ENCODE results near the gene MEF2A.

MEF2A gene

GRCh38 chr15:99562238-99562637 lies 3.5 kb upstream of the MEF2A start:
- no peak for DNase-seq (ENCODE audit: low read depth in 2 of 2, low spot score in 1 of 2)

DNA sequence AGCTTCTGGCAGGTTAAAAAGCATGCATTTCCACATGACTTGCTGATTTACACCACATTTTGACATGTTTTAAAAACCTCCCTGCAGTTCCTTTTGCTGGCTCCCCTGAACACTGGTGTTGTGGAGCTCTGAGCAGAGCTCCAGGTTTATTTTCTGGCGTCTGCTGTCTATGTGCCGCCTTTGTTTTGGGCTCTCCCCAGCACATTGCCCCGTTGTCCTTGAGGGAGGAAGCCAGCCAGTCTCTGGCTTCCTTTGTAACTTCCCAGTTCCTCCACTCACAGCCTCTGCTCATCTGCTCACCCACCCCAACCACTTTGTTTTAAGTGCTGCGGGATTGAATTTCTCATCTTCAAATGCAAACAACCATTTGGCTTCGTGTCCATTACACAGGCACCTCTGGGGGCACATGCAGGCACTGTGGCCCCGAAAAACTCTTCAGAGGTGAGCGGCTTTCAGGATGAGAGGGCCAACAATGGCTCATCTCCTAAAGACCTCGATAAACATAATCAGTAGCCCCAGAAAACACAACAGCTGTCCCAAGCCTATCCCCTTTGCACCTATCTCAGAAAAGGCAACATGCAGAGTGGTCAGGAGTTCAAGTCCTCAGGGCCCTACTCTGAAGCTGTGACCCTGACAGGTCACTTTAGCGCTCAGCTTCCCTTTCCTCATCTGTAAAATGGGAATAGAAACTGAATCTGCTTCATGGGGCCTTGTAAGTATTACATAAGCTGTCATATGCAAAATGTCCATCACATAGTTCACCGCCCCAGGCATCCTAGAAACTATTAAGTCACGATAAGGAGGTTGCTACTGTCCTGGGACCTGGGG lies 1.3 kb upstream of the MEF2A start:
- no peak for DNase-seq (ENCODE audit: low read depth in 2 of 2, low spot score in 1 of 2)

DNA sequence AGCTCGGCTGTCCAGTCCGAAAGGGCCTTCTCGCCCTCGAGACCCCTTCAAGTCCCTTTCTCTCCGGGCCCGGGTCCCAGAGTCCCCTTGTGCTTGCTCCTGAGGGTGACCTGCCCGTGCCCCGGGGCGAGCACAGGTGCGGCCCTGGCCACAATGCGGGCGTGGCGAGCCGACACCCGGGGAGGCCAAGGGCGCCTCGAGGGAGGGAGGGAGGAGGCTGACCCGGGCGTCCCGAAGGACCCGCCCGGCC lies 810 bp upstream of the MEF2A start:
- peak in 1 of 2 donors; percentile 6 for DNase-seq (ENCODE audit: low read depth in 2 of 2, low spot score in 1 of 2)

GRCh38 chr15:99566157-99566897 lies 543 bp downstream of the MEF2A start:
- no peak for DNase-seq (ENCODE audit: low read depth in 2 of 2, low spot score in 1 of 2)

- no peak for DNase-seq (ENCODE audit: low read depth in 2 of 2, low spot score in 1 of 2)
Observed at GRCh38 chr15:99568625-99569352, 3.0 kb downstream of the MEF2A start.

DNA sequence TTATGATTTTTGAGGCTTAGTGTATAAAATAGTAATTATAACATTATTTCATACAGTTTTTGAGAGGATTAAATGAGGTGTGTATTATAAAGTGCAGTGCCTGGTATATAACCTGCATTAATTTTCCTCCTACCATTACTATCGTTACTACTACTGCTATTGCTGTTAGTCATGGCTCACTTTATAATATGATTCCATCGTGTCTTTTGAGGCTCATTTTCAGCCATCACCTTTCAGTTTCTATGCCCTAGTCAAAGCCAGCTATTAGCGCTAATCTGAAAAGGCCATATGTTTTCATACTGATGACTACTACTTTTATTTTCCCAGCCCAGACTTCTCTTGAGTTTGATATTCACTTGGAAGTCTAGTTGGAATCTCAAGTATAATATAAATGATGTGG lies 5.5 kb downstream of the MEF2A start:
- DNase-seq (ENCODE audit: low read depth in 2 of 2, low spot score in 1 of 2), result no peak

DNA sequence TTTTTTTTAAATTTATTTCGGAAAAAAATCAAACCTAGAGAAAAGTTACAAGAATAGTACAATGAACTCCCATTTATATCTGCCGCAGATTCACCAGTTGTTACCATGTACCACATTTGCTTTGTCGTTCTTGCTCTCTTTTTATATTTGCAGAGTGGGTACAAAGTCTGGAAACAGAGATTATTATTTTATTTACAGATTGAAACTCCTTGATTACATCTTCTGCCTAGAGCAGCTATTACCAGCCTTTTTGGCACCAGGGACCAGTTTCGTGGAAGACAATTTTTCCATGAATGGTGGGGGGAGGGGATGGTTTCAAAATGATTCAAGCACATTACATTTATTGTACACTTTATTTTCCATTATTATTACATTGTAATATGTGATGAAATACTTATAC lies 8.3 kb downstream of the MEF2A start:
- no peak for DNase-seq (ENCODE audit: low read depth in 2 of 2, low spot score in 1 of 2)

- DNase-seq (ENCODE audit: low read depth in 2 of 2, low spot score in 1 of 2), result no peak
Observed at GRCh38 chr15:99574502-99574901, 8.7 kb downstream of the MEF2A start.

DNA sequence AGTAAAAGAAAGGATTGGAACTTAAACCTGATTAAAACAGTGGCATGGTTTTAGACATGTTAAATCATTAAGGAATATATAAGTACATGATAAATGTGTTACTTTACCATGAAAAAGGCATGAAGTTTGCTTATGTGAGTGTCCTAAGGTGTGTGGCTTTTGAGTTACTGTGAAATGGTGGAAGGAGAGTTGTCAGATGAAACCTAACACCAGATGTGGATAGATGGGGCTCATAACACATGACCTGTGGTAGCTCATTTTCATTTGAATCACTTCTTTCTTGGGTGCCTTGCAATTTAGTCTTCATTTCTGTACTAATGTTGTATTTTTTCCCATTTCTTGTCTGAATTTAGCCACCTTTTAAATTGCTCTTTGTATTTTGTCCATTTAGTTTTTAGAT lies 13.0 kb downstream of the MEF2A start:
- DNase-seq (ENCODE audit: low read depth in 2 of 2, low spot score in 1 of 2), result no peak

DNA sequence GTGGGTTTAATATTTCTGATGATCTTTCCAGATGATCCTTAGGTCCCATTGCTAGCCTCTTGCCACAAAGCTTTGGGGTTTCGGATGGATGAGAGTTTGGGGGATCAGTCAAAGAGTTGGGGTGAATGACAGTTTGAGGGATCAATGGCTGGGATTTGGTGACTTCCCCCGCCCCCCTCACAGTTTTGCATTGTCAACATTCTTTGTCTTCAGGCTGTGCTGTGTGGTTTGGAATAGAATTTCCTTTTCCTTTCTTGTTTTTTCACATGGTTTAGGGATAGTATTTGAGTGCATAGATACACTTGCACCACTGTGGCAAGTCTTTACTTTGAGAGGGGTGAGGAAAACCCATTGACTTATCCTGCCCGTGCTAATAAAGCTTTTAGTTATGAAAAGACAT lies 14.3 kb downstream of the MEF2A start:
- no peak for DNase-seq (ENCODE audit: low read depth in 2 of 2, low spot score in 1 of 2)

GRCh38 chr15:99582508-99582960 lies 16.8 kb downstream of the MEF2A start:
- DNase-seq (ENCODE audit: low read depth in 2 of 2, low spot score in 1 of 2), result no peak

DNA sequence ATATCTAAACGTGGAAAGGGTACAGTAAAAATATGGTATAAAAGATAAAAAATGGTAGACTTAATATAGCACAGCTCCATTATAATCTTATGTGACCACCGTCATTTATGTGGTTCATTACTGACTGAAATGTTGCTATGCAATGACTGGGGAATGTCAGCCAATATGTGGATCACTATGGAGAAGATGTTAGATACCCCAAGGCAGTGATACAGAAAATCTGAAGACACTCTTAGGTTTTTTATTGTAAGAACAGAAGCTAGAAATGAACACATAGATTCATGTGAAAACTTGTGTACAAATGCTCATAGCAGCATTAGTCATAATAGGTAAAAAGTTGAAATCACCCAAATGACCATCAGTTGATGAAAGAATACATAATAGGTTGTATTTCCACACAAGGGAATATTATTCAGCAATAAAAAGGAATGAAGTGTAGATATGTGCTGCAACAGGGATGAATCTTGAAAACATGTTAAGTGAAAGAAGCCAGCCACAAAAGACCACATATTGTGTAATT lies 18.4 kb downstream of the MEF2A start:
- no peak for DNase-seq (ENCODE audit: low read depth in 2 of 2, low spot score in 1 of 2)

DNA sequence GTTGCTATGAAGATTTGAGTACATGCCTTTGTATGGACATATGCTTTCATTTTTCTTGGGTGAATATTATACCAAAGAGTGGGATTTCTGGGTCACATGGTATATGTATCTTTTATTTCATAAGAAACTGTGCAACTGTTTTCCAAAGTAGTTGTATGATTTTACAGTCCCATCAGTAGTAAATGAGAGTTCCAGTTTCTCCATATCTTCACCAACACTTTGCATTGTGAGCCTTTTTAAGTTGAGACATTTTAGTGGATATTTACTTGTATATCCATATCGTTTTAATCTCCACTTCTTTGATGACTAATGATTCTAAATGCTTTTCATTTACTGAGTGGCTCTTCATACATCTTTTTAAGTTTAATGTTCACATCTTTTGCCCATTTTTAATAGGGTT lies 20.3 kb downstream of the MEF2A start:
- no peak for DNase-seq (ENCODE audit: low read depth in 2 of 2, low spot score in 1 of 2)

GRCh38 chr15:99589801-99590200 lies 24.0 kb downstream of the MEF2A start:
- no peak for DNase-seq (ENCODE audit: low read depth in 2 of 2, low spot score in 1 of 2)

- no peak for DNase-seq (ENCODE audit: low read depth in 2 of 2, low spot score in 1 of 2)
Observed at GRCh38 chr15:99590913-99591646, 25.3 kb downstream of the MEF2A start.

GRCh38 chr15:99592145-99592791 lies 26.5 kb downstream of the MEF2A start:
- no peak for DNase-seq (ENCODE audit: low read depth in 2 of 2, low spot score in 1 of 2)

- DNase-seq (ENCODE audit: low read depth in 2 of 2, low spot score in 1 of 2), result no peak
Observed at GRCh38 chr15:99593070-99593469, 27.3 kb downstream of the MEF2A start.

DNA sequence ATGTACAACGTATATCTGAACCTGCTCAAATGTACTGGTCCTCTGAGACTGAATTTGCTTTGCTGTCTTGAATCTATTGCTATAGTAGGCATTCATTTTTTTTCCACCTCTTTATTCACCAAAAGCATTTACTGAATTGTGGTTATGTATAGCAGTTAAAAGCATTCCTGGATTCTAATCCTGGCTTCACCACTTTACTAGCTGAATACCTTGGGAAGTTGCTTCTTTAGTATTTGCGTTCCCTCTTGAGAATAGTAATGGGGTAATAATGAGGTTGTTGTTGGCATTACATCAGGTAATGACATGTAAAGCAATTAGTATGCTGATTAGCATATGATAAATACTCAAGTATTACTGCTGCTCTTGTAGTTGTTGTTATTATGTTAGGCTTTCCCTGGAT lies 29.1 kb downstream of the MEF2A start:
- no peak for DNase-seq (ENCODE audit: low read depth in 2 of 2, low spot score in 1 of 2)

GRCh38 chr15:99598296-99598695 lies 32.5 kb downstream of the MEF2A start:
- DNase-seq (ENCODE audit: low read depth in 2 of 2, low spot score in 1 of 2), result no peak

GRCh38 chr15:99603828-99604227 lies 38.0 kb downstream of the MEF2A start:
- DNase-seq (ENCODE audit: low read depth in 2 of 2, low spot score in 1 of 2), result no peak

DNA sequence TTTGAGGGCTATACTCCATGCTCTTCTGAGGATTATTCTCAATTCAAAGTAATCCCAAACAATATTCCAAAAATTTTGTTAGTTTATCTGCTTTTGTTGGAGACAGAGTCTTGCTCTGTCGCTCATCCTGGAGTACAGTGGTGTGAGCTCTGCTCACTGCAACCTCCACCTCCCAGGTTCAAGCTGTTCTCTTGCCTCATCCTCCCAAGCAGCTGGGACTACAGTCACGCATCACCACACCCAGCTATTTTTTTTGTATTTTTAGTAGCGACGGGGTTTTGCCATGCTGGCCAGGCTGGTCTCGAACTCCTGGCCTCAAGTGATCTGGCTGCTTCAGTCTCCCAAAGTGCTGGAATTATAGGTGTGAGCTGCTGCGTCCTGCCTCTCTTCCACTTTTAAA lies 39.1 kb downstream of the MEF2A start:
- DNase-seq (ENCODE audit: low read depth in 2 of 2, low spot score in 1 of 2), result no peak

All from stimulated activated CD8-positive, alpha-beta memory T cell treated with anti-CD3 and anti-CD28 coated beads, Interleukin-4, amount 100 ng/mL, for 1 hour (primary cell).